Astrocyte (in vitro differentiated cells and primary cell): ENCODE results near the gene CD53.

Experiments
- CTCF ChIP-seq: IDR thresholded peaks from 2 replicates; pipeline ENCODE4 v1.5.1; 2011; ENCODE audit warnings: low read depth, mild to moderate bottlenecking, inconsistent platforms, low read length, moderate library complexity; ENCODE audit not compliant: insufficient read depth
- EZH2 ChIP-seq: IDR thresholded peaks from 2 replicates; pipeline ENCODE4 v1.6.1; 2012; ENCODE audit warnings: mild to moderate bottlenecking, low read length, inconsistent platforms; ENCODE audit not compliant: insufficient read depth

GRCh38 chr1:110936567-110936966 lies 63.6 kb downstream of the CD53 start:
- TF ChIP-seq CTCF: no peak
- no peak for TF ChIP-seq EZH2
